ENCODE results near the gene TIGD3. TPM values are rescaled to one million over a fixed set of nuclear protein-coding genes. Genes with fewer than 3 reads are reported as not detected.
A peak's percentile ranks its signal among the peaks of the same experiment; 100 is the strongest.

TIGD3 gene
- total RNA-seq: not detected
- long read RNA-seq, partial matches to known transcripts: 0 of 1 reads
- long read RNA-seq, other reads (novel, unspliced or antisense): 0 of 1 reads

- DNase-seq (ENCODE audit: low spot score): peak; percentile 97
Observed at GRCh38 chr11:65354265-65355012, at the start of gene TIGD3. Gene TIGD3 (plus strand): TSS chr11:65354751. CDS start chr11:65355809, 1,058 bp downstream.

- DNase-seq (ENCODE audit: low spot score): no peak
Observed at GRCh38 chr11:65305501-65306268, 48.9 kb upstream of the TIGD3 start.

DNA sequence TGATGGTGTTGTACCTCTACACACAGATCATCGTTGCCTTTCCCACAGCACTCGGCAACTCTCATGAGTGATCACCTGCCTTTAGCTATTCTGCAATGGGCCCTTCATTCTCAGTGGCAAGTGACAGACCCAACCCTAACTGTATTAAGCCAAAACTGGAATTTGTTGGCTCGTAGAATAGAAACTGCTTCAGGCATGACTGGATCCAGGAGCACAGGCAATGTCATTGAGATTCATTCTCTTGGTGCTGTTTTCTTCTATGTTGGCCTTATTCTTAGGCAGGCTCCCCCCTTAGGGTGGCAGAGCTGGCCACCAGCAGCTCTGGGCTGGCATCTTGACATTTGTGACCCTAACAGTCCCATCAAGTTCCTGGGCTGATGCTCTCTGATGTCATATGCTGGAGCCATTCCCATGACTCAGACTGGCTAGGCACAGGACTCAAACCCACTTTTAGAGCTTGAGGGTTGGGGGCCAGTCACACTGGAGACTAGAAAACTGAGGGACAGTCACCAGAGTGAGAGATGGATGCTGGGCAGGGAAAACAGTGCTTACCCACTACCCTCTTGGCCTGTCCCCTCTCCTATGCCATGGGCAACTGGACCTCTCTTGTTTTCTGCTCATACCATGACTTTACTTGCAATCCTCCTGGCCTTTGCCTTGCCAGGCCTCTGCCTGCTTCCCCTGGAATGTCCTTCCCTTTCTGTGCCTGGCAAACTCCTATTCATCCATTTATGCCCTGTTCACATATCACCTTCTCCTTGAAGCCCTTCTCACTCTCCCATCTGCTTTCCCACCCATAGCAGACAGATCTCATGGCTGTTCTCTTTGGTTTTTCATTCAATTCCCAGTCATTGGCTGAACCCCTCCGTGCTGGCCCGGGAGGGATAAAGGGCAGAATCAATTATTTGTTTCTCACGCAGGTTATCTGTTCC is 47.0 kb upstream of the TIGD3 start:
- DNase-seq (ENCODE audit: low spot score): no peak

DNA sequence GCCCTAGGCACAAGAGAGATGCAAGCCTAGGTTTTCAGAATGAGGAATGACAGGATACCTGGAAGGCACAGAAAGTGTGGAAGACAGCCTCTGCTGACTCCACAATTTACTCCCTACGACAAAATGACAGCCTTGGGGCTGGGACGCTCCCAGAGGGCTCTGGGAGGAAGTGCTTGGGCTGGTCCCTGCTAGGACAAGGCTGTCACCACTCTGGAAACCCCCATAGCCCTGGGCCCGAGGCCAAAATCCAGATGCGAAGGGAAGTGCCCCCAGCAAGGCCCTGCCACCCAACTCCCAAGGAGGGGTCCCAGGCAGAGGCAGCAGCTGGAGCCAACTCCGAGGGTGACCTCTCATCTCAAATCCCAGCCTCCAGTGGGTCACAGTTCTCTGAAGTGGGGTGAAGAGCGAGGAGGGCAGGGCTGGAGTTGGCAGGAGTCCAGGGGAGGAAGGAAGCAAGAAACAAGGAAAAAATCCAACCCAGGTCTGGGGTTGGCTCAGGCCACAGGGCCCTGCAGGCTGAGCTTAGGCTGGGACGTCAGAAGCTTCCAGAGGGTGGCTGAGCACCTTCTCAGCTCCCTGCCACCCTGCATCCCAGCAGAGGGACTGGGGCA is 46.2 kb upstream of the TIGD3 start:
- DNase-seq (ENCODE audit: low spot score): no peak

DNA sequence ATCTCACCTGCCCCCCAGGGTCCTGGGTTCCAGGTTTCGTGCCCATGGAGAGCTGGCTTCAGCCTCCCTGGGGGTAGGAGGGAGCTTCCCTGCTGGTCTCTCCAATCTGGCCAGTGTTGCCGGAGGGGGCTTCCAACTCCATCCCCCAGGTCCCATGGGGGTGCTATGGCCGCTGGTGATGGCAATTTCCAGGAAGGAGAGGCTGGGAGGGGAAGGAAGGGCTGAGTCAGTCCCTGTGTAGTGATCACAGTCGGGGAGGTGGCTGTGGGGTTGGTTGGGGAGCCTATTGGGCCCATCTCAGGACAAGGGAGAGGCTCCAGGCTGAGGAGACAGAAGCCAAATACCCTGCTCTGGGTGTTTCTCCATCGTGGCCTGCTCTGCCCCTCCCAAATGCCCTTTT is 45.5 kb upstream of the TIGD3 start:
- DNase-seq (ENCODE audit: low spot score): no peak

DNA sequence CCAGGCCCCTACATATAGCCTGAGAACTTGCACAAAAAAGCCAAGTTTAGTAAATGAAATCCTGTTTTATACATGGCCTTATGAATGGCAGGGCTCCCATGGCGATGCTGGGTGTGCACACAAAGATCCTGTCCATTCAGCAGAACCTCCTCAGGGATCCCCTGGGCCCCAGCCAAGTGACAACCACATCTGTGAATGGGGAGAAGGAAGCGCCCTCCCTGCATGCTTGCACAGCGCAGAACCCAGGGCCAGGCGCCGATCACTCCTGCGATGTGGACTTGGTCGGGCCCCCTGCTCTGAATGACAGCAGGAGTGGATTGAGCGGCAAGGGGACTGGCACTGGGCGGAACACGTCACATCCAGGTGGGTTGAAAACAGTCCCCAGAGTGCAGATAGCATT is 44.3 kb upstream of the TIGD3 start:
- DNase-seq (ENCODE audit: low spot score): no peak

DNA sequence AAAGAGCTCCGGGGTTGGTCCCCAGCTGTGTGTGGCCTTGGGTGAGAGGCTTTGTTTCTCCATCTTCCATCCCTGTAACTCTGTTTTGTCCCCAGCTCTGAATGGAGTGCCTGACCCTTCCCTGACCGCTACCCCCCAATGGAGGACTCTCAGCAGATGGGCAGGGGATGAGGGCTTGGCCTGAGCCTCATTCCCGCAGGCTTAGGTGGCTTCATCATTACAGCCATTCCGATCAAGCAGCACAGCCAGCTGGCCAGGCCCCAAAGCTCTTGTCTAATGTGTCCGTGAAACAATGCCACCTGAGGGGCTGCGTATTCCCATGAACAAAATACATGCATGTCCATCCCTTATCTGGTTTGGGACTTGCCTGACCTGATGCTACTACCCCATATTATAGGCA is 43.8 kb upstream of the TIGD3 start:
- DNase-seq (ENCODE audit: low spot score): no peak

GRCh38 chr11:65311170-65311678 is 43.3 kb upstream of the TIGD3 start:
- no peak for DNase-seq (ENCODE audit: low spot score)

DNA sequence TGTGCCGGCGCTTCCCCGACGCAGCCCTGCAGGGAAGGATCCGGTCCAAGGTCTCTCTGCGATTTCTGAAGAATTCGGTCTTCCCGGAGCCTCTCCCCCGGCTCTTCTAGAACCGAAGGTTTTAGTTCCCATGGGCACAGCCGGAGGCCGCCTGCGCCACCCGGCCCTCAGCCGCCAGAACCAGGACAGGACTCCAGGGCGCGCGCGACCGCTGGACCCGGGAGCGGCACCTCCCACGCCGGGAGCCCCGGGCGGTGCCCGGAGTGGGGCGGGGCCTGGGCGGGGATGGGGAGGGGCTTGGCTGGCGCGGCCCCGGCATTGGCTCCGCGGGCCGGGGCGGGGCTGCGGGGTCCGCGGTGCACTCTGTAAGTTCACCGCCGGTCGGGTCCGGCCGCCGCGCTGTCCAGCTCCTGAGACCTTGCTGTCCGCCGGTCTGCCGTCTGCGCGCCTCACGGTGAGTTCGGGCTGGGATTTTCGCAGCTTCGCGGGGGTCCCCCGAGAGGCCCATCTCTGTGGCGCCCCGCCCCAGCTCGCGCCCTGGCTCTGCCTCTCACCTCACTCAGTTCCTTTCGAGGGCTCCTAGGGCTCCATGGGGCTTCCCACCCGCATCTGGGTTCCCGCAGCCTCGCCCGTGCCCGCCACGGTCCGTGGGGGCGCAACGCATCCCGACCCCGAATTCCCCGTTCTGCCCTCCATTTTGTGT is 39.9 kb upstream of the TIGD3 start, which contains the start of gene CDC42EP2:
Gene CDC42EP2 (plus strand): TSS at position 366 of the 703 bp plus-strand sequence. CDS start 6,033 bp downstream, outside the sequence.
- DNase-seq (ENCODE audit: low spot score): peak; percentile 97

GRCh38 chr11:65315204-65315865 is 39.2 kb upstream of the TIGD3 start:
- peak; percentile 96 for DNase-seq (ENCODE audit: low spot score)

DNA sequence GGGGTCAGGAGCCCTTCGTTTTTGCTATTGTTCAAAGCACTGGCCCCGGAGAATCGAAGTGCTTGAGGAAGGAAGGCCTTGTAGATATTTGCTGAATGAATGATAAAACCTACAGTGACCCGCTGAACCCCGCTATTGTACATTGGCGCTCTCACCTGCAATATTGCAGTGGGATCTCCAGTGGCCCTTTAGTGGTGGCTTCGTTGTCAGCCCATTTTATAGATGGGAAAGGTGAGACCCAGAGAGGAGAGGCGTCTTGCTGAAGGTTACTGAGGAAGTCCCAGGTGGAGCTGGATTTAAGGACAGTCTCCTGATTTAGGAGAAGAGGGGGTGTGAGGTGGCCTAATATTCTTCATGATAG is 38.7 kb upstream of the TIGD3 start:
- no peak for DNase-seq (ENCODE audit: low spot score)

DNA sequence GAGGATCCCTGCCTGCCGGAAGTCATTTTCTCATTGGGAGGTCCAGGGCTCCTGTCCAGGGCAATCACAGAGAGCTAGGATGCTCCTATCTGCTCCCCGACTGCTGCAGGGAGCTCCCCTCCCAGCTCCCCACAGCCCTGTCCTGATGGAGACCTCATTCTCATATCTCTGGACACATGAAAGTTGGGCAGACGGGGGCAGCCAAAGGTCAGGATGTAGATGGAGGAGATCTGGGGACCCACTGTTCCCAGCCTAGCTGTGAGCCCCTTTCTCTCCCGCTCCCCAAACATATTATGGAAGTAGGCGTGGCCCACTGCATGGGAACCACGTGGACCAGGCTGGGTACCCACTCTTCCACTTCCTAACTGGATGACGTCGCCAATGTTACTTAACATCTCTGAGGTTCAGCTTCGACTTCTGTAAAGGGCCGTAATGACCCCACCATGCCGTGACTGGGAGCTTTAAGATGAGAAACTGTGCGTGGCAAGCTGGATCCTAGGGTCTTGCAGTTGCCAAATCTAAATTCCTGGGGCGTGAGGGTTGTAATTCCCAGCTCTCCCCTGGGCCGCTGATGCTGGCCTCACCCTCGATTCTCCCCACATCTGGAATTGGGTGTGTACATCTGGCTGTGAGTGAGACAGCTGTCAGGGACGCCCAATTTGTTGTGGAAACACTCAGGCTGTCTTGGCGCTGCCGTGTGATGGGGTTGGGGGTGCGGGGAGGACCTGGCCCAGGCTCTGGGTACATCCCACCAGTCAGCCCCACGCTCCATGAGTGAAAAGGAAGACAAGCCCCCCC is 38.1 kb upstream of the TIGD3 start:
- no peak for DNase-seq (ENCODE audit: low spot score)

- DNase-seq (ENCODE audit: low spot score): no peak
Observed at GRCh38 chr11:65317025-65317786, 37.3 kb upstream of the TIGD3 start.

GRCh38 chr11:65320386-65321075 is 34.0 kb upstream of the TIGD3 start:
- DNase-seq (ENCODE audit: low spot score): no peak

- DNase-seq (ENCODE audit: low spot score): no peak
Observed at GRCh38 chr11:65321076-65321475, 33.5 kb upstream of the TIGD3 start.

DNA sequence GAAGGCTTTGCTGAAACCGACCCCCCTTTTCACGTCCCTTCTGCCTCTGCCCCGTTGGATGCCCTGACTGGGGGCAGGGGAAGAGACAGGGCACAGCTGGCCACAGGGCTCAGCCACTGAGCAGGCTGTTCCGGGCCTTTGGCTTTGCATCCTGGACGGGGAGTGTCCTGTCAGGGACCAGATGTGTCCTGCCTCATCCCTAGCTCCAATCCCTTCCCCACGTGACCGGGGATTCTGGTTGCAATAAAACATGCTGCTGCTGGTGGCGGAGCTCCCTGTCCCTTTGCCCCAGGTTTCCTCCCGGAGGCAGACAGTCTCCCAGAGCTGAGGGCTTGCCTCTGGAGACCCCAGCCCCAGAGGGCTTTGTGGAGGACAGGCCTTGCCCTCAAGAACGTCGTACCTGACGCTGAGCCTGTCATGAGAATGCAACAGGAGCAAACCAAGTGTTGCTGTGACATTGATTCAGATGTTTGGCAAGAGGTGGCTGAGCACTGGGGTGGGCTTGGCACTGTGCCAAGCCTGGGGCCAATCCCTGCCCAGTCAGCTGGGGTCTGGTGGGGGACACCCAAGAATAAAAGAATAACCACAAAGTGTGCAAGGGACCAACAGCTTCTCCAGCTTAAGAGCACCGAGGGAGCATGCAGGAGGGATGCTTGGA is 32.6 kb upstream of the TIGD3 start:
- DNase-seq (ENCODE audit: low spot score): no peak

DNA sequence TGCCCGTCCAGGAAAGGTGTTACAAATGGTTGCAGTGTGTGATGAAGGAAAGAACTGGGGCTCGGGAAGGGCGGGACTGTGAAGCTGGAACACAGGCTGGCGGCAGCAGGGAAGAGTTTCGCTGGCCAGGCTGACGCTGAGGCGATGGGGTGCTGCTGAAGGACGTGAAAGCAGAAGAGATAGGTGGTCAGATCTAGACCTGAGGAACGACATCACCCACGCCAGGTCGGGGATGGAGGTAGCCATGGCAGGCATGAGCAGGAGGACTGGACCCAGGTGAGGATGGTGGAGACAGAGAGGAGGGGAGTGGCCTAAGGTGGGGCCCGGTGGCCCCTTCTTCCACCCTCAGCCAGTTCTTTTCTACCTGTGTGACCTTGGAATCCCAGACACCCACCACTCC is 30.7 kb upstream of the TIGD3 start:
- no peak for DNase-seq (ENCODE audit: low spot score)
